ENCODE measurements around the gene POLR1G. TPM values are rescaled to one million over a fixed set of nuclear protein-coding genes. Genes with fewer than 3 reads are reported as not detected.

Gene POLR1G
- polyA plus RNA-seq, 1 of the 3 experiments (the other 2 are of a cell fraction): 11.9 TPM

DNA sequence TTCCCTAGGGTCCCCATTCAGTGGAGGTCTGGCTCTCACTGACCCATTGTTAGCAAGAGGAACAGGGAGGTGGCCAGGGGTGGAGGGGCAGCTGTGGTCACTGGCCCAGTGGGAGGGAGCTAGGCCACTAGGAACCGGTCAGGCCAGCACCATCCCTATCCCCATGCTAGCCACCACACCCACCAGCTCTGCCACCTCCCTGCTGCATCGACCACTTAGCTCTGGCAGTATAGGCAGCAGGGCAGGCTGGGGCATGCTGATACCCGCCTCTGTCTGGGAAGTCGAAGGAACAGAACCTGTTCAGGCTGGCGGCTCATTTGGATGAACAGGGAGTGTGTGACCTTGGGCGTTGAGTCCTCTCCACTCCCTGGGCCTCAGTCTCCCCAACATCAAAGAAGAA, 6.3 kb upstream of the POLR1G start:
- no peak for TF ChIP-seq TEAD4 (IDR thresholded peaks at IDR 0.05; ENCODE audit: borderline replicate concordance, insufficient read depth)
- no peak for TF ChIP-seq FOXM1 (IDR thresholded peaks at IDR 0.05; ENCODE audit: low read depth)
- TF ChIP-seq NFIC (IDR thresholded peaks at IDR 0.05; ENCODE audit: borderline replicate concordance): no peak
- no peak for TF ChIP-seq RAD21 (IDR thresholded peaks at IDR 0.05; ENCODE audit: low read length)
- no peak for TF ChIP-seq SIN3A (IDR thresholded peaks at IDR 0.05; ENCODE audit: borderline replicate concordance, low read depth, low read length)
- no peak for TF ChIP-seq RXRA (IDR thresholded peaks at IDR 0.05; ENCODE audit: borderline replicate concordance, low read depth)
- TF ChIP-seq, protein P1, sequence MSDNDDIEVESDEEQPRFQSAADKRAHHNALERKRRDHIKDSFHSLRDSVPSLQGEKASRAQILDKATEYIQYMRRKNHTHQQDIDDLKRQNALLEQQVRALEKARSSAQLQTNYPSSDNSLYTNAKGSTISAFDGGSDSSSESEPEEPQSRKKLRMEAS (IDR thresholded peaks at IDR 0.05; ENCODE audit: low read depth): no peak
- TF ChIP-seq NRF1 (IDR thresholded peaks at IDR 0.05; ENCODE audit: low read depth, low read length): no peak
- TF ChIP-seq RCOR1 (IDR thresholded peaks at IDR 0.05; ENCODE audit: low read length): no peak
- TF ChIP-seq, protein P2, sequence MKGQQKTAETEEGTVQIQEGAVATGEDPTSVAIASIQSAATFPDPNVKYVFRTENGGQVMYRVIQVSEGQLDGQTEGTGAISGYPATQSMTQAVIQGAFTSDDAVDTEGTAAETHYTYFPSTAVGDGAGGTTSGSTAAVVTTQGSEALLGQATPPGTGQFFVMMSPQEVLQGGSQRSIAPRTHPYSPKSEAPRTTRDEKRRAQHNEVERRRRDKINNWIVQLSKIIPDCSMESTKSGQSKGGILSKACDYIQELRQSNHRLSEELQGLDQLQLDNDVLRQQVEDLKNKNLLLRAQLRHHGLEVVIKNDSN (IDR thresholded peaks at IDR 0.05; ENCODE audit: borderline replicate concordance, low read depth): no peak
- TF ChIP-seq EZH2phosphoT487 (IDR thresholded peaks at IDR 0.05; ENCODE audit: borderline replicate concordance, low read depth): no peak
- TF ChIP-seq, protein P3, sequence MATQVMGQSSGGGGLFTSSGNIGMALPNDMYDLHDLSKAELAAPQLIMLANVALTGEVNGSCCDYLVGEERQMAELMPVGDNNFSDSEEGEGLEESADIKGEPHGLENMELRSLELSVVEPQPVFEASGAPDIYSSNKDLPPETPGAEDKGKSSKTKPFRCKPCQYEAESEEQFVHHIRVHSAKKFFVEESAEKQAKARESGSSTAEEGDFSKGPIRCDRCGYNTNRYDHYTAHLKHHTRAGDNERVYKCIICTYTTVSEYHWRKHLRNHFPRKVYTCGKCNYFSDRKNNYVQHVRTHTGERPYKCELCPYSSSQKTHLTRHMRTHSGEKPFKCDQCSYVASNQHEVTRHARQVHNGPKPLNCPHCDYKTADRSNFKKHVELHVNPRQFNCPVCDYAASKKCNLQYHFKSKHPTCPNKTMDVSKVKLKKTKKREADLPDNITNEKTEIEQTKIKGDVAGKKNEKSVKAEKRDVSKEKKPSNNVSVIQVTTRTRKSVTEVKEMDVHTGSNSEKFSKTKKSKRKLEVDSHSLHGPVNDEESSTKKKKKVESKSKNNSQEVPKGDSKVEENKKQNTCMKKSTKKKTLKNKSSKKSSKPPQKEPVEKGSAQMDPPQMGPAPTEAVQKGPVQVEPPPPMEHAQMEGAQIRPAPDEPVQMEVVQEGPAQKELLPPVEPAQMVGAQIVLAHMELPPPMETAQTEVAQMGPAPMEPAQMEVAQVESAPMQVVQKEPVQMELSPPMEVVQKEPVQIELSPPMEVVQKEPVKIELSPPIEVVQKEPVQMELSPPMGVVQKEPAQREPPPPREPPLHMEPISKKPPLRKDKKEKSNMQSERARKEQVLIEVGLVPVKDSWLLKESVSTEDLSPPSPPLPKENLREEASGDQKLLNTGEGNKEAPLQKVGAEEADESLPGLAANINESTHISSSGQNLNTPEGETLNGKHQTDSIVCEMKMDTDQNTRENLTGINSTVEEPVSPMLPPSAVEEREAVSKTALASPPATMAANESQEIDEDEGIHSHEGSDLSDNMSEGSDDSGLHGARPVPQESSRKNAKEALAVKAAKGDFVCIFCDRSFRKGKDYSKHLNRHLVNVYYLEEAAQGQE (IDR thresholded peaks at IDR 0.05; ENCODE audit: low read depth, low read length): no peak
- peaks cover 70% of the 10 kb centered on the region for H3K79me2 ChIP-seq (ENCODE audit: insufficient read depth)
- ChIA-PET CTCF (no interaction called here), POLR2A (no interaction called here)
- DNase-seq: no peak
- H2AFZ ChIP-seq (ENCODE audit: low read depth): no peak overlapping the region
- H3K4me3 ChIP-seq (ENCODE audit: low read depth in 2 of 2, low read length in 1 of 2): no peak overlapping the region
- H3K9ac ChIP-seq: no peak overlapping the region
- no peaks in the 10 kb centered on the region for H3K9me2 ChIP-seq
- peaks cover 12 to 17% of the 10 kb centered on the region in 2 experiments; a peak in 3 of 4 replicates for H3K4me1 ChIP-seq (ENCODE audit: control insufficient read depth in 1 of 2, insufficient read depth in 2 of 2, low read depth in 1 of 2, low read length in 1 of 2)
- WGBS (ENCODE audit: low lambda C conversion rate): 94% methylated on average over 6 of the region's 6 CpGs
- no peaks in the 10 kb centered on the region for H4K20me1 ChIP-seq (ENCODE audit: insufficient read depth)
- no peaks in the 10 kb centered on the region for H3K27me3 ChIP-seq (ENCODE audit: insufficient read depth)
- H3K4me2 ChIP-seq: no peak overlapping the region
- H3K36me3 ChIP-seq (replicated peaks in 1 of 2; ENCODE audit: control insufficient read depth in 1 of 2, insufficient read depth in 2 of 2, low read length in 1 of 2): peaks cover 0 to 7% of the 10 kb centered on the region in 2 experiments
- peaks cover 3% of the 10 kb centered on the region for H3F3A ChIP-seq (replicated peaks; ENCODE audit: insufficient read depth)
- H3K9me3 ChIP-seq: no peaks in the 10 kb centered on the region
- no peak overlapping the region for H3K27ac ChIP-seq (ENCODE audit: low read depth in 2 of 2, low read length in 1 of 2)

DNA sequence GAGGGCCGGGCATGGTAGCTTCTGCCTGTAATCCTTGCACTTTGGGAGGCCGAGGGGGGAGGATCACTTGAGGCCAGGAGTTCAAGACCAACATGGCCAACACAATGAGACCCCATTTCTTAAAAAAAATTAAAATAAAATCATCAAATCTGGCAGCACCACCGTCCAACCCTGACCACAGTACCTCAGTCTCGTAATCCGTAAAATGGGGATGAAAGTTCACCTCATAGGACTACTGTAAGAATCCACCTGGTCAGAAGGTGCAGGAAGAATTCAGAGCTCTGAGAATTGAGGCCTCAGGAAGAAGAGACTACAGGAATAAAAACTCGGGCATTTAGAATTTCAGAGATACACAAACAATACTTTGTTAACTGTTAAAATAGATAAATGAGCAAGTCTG, 4.6 kb upstream of the POLR1G start:
- WGBS (ENCODE audit: low lambda C conversion rate): 93% methylated on average over 6 of the region's 6 CpGs
- no peak for TF ChIP-seq FOXM1 (IDR thresholded peaks at IDR 0.05; ENCODE audit: low read depth)
- no peak for TF ChIP-seq EP300 (IDR thresholded peaks at IDR 0.05; ENCODE audit: borderline replicate concordance in 1 of 2, low read depth in 1 of 2, low read length in 1 of 2)
- TF ChIP-seq RCOR1 (IDR thresholded peaks at IDR 0.05; ENCODE audit: low read length): no peak
- TF ChIP-seq, protein P4, sequence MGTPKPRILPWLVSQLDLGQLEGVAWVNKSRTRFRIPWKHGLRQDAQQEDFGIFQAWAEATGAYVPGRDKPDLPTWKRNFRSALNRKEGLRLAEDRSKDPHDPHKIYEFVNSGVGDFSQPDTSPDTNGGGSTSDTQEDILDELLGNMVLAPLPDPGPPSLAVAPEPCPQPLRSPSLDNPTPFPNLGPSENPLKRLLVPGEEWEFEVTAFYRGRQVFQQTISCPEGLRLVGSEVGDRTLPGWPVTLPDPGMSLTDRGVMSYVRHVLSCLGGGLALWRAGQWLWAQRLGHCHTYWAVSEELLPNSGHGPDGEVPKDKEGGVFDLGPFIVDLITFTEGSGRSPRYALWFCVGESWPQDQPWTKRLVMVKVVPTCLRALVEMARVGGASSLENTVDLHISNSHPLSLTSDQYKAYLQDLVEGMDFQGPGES (IDR thresholded peaks at IDR 0.05; ENCODE audit: low read depth, low read length): no peak
- TF ChIP-seq RAD21 (IDR thresholded peaks at IDR 0.05; ENCODE audit: low read length): no peak
- TF ChIP-seq POLR2AphosphoS5 (IDR thresholded peaks at IDR 0.05; ENCODE audit: low read depth, low read length): no peak
- TF ChIP-seq TCF12 (IDR thresholded peaks at IDR 0.05): no peak
- TF ChIP-seq, protein P5, sequence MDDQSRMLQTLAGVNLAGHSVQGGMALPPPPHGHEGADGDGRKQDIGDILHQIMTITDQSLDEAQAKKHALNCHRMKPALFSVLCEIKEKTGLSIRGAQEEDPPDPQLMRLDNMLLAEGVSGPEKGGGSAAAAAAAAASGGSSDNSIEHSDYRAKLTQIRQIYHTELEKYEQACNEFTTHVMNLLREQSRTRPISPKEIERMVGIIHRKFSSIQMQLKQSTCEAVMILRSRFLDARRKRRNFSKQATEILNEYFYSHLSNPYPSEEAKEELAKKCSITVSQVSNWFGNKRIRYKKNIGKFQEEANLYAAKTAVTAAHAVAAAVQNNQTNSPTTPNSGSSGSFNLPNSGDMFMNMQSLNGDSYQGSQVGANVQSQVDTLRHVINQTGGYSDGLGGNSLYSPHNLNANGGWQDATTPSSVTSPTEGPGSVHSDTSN (IDR thresholded peaks at IDR 0.05): no peak
- no peak for TF ChIP-seq MEF2A (IDR thresholded peaks at IDR 0.05; ENCODE audit: borderline replicate concordance, low read depth)
- TF ChIP-seq RXRA (IDR thresholded peaks at IDR 0.05; ENCODE audit: borderline replicate concordance, low read depth): no peak
- TF ChIP-seq, protein P6, sequence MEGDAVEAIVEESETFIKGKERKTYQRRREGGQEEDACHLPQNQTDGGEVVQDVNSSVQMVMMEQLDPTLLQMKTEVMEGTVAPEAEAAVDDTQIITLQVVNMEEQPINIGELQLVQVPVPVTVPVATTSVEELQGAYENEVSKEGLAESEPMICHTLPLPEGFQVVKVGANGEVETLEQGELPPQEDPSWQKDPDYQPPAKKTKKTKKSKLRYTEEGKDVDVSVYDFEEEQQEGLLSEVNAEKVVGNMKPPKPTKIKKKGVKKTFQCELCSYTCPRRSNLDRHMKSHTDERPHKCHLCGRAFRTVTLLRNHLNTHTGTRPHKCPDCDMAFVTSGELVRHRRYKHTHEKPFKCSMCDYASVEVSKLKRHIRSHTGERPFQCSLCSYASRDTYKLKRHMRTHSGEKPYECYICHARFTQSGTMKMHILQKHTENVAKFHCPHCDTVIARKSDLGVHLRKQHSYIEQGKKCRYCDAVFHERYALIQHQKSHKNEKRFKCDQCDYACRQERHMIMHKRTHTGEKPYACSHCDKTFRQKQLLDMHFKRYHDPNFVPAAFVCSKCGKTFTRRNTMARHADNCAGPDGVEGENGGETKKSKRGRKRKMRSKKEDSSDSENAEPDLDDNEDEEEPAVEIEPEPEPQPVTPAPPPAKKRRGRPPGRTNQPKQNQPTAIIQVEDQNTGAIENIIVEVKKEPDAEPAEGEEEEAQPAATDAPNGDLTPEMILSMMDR (IDR thresholded peaks at IDR 0.05): no peak

More for the DNA sequence above, 4.6 kb upstream of the POLR1G start:
- H3K27me3 ChIP-seq (ENCODE audit: insufficient read depth): no peaks in the 10 kb centered on the region
- H2AFZ ChIP-seq (ENCODE audit: low read depth): no peak overlapping the region
- H3K4me2 ChIP-seq: no peak overlapping the region
- H3F3A ChIP-seq (replicated peaks; ENCODE audit: insufficient read depth): peaks cover 3% of the 10 kb centered on the region
- H3K27ac ChIP-seq (ENCODE audit: low read depth in 2 of 2, low read length in 1 of 2): no peak overlapping the region
- no peaks in the 10 kb centered on the region for H4K20me1 ChIP-seq (ENCODE audit: insufficient read depth)
- no peaks in the 10 kb centered on the region for H3K9me3 ChIP-seq
- CTCF ChIA-PET: interaction anchor here (0.6 to 3.9 kb wide), 7 partner anchors 11 to 84 kb away, joined by 3 to 18 read pairs (median 3); no protein-coding TSS in a partner anchor
- H3K9me2 ChIP-seq: no peaks in the 10 kb centered on the region
- no peak for DNase-seq
- H3K9ac ChIP-seq: no peak overlapping the region
- POLR2A ChIA-PET: no interaction called here
- peaks cover 73% of the 10 kb centered on the region for H3K79me2 ChIP-seq (ENCODE audit: insufficient read depth)
- H3K4me3 ChIP-seq (ENCODE audit: low read depth in 2 of 2, low read length in 1 of 2): no peak overlapping the region
- peaks cover 0 to 7% of the 10 kb centered on the region in 2 experiments for H3K36me3 ChIP-seq (replicated peaks in 1 of 2; ENCODE audit: control insufficient read depth in 1 of 2, insufficient read depth in 2 of 2, low read length in 1 of 2)
- H3K4me1 ChIP-seq (ENCODE audit: control insufficient read depth in 1 of 2, insufficient read depth in 2 of 2, low read depth in 1 of 2, low read length in 1 of 2): peaks cover 12 to 22% of the 10 kb centered on the region in 2 experiments; a peak in 3 of 4 replicates
